GM12875 (cell line): ENCODE data around the gene DSCAM.

ENCODE experiments used
- H3K4me3 ChIP-seq: one replicate; pipeline ENCODE4 v1.5.1; 2011; ENCODE audit warnings: low read depth, low read length, control low read depth
- TF ChIP-seq, protein P1 (sequence below): IDR thresholded peaks from 2 replicates; pipeline ENCODE4 v1.5.1; 2011; ENCODE audit warnings: low read depth, mild to moderate bottlenecking, control low read depth, inconsistent platforms, low read length, moderate library complexity, borderline replicate concordance; ENCODE audit not compliant: insufficient read depth

The DSCAM gene

DNA sequence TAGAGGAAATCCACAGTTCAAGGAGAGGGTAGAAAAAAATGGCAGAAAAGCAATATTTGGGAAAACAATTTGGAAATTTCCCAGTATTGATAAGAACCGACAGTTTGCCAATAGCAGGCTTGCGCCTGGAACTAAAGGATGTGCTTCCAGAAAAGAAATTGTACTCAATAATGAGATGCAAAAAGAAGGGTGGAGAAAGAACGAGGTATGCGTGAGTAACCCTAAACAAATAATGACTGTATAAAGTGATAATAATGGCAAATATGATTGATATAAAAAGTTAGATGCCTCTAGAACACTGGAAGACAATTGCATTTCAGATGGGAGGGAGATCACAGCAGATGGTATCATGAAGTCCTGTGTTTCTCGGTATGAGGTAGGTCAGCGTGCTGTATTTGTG lies 458.9 kb downstream of the DSCAM start:
- no peak overlapping the region for H3K4me3 ChIP-seq
- TF ChIP-seq, protein P1, sequence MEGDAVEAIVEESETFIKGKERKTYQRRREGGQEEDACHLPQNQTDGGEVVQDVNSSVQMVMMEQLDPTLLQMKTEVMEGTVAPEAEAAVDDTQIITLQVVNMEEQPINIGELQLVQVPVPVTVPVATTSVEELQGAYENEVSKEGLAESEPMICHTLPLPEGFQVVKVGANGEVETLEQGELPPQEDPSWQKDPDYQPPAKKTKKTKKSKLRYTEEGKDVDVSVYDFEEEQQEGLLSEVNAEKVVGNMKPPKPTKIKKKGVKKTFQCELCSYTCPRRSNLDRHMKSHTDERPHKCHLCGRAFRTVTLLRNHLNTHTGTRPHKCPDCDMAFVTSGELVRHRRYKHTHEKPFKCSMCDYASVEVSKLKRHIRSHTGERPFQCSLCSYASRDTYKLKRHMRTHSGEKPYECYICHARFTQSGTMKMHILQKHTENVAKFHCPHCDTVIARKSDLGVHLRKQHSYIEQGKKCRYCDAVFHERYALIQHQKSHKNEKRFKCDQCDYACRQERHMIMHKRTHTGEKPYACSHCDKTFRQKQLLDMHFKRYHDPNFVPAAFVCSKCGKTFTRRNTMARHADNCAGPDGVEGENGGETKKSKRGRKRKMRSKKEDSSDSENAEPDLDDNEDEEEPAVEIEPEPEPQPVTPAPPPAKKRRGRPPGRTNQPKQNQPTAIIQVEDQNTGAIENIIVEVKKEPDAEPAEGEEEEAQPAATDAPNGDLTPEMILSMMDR, result no peak

DNA sequence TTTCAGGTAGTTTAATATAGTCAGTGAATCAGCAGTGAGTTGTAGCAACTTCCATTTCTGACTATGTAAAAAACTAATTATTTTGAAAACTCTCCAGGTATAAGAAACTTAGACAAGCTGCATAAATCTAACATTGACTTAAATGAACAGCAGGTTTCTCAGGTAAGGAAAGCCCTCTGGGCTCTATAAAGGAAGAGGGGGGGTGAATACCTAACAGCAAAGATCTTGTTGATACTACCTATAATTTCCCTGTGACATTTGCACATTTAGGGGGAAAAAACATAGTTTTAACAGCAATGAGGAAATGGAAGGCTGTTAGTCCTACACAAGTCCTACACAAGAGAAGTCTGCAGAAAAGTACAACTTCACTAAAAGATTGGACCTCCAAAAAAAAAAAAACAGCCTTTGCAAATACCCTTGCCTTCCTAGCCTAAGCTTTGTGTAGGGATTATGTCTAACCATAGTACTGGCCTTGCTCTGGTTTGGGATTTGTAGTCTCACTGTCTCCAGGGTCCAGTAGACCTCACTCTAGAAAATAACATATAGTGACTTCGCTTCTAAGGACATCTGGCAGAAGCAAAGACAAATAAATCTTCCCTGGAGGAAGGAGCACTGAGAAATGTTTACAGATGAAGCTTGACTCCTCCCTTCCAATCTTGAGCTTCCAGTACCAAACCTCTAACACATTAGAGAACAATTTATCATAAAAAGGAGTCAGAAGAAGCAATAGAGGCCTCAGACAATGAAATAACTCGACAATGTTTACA lies 459.8 kb downstream of the DSCAM start:
- TF ChIP-seq, protein P1, result no peak
- H3K4me3 ChIP-seq, result no peak overlapping the region

DNA sequence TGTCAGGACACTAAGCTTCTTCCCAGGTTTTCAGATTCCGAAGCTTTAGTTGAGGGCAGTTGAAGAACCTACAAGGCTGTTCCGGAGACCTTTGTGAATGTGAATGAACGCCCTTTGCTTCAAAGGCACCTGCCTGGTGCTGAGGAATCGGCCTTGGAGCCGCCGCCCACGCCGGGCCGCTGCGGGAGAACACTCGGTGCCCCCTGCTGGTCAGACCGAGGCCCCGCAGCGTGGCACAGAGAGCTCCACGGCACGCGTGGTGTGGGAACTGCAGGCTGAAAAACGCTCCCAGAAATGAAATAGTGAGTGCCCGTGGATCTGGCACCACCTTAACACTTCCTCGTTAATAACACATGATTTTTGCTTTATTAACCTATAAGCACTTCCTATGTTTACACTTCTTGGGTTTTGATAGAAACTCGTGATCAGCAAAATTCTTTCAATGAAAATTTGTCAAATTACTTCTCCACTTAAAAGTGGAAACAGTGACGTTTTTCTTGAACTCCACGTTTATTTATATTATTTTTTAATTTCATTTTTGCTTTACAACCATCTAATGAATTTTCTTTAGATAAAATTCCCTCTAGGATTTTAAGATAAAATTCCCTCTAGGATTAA lies 460.6 kb downstream of the DSCAM start:
- H3K4me3 ChIP-seq, result no peak overlapping the region
- TF ChIP-seq, protein P1, result peak; percentile 27; the same call in 1 of the 2 replicates

DNA sequence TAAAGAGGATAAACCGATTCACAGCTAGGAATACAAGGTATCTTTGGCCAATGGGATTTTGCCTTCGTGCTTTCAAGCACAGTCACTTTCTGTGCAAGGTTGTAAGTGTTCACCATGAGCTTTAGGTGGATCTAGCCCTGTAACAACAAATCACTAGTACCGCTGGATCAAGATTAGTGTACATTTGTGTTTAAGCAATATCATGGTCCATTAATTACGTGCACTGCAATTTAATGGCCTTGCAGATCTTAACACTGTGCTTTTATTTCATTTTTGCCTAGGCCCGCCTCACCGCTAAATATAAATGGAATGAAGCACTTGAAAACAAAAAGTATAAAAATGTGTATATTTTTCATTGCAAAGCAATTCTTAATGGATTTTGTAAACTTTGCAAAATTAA lies 461.1 kb downstream of the DSCAM start:
- no peak overlapping the region for H3K4me3 ChIP-seq
- TF ChIP-seq, protein P1, result no peak

DNA sequence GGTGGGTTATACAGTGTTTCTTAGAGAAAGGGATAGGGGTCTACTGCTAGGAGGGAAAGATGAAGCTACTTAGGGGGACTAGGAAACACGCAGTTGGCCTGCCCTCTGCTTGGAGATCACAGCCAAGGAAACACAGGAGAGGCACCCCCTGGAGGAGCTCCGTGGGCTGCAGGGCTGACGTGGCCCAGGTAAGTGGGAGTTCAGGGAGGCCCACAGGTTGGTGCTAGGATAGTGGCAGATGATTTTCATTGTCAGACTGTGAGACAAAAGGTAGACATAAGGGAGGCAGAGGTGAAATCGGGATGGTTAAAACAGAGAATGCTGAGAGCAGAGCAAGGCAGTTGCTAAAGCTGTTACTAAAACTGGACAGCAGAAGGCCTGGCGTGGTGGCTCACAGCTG lies 463.0 kb downstream of the DSCAM start:
- TF ChIP-seq, protein P1, result no peak
- no peak overlapping the region for H3K4me3 ChIP-seq

DNA sequence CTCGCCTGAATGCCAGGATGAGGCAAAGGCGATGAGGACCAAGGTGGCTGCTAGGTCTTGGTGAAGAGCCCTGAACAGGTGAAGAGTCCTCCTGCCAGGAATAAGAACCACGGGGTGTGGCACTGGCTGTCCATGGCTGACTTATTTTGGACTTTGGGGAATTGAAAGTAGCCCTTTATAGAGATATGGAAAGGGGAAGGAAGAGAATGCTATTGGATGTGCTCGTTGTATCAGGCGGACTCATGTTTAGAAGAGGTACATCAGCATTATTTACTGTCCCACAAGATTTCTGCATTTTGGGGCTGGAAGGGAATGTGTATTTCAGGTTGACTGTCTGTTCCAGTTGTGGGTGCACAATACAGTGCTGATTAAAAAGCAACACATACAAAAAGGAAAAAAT lies 465.8 kb downstream of the DSCAM start:
- TF ChIP-seq, protein P1, result no peak
- H3K4me3 ChIP-seq, result no peak overlapping the region
